IMR-90 (cell line): Measurements from ENCODE around the gene TICAM2. TPM values are rescaled to one million over a fixed set of nuclear protein-coding genes. Genes with fewer than 3 reads are reported as not detected.
A peak's percentile ranks its signal among the peaks of the same experiment; 100 is the strongest.

Experiments used
- ATAC-seq: fragments of 200-7000 bp; cut with Tn5 transposase; 2 replicates; pipeline ENCODE4 v1.9.1; 2020; ENCODE audit warnings: low read depth, mild to moderate bottlenecking, moderate library complexity
- BruUV-seq: library from RNA; stranded (reverse); fragments of 400-500 nt; replicated peaks from 2 replicates; lab custom pipeline; 2021; lab: Mats Ljungman, UMichigan
- CTCF ChIA-PET: fragments of 300-600 bp; formaldehyde crosslinking; extraction: SDS; loops from one replicate; lab custom pipeline; 2021; ENCODE audit warnings: antibody characterized with exemption; lab: Yijun Ruan, JAX
- POLR2A ChIA-PET: fragments of 300-600 bp; sonication (Branson Sonifier 250); formaldehyde crosslinking; loops from one replicate; lab custom pipeline; 2022; ENCODE audit warnings: antibody characterized with exemption; ENCODE audit not compliant: unreplicated experiment; lab: Charles Lee
- DNase-seq: peaks from one replicate; pipeline ENCODE4 v3.0.0; 2013
- H2AFZ ChIP-seq: replicated peaks from 2 replicates; pipeline ENCODE3; 2013; ENCODE audit warnings: low read length, mild to moderate bottlenecking; ENCODE audit not compliant: poor library complexity
- H2AK5ac ChIP-seq: 2 replicates; pipeline ENCODE4 v1.6.1; 2013; ENCODE audit warnings: low read depth, low read length, inconsistent platforms
- H2AK9ac ChIP-seq: replicated peaks from 2 replicates; pipeline ENCODE3; 2013; ENCODE audit warnings: mild to moderate bottlenecking, low read depth, low read length, moderate library complexity; ENCODE audit not compliant: poor library complexity
- H2BK120ac ChIP-seq: 2 replicates; pipeline ENCODE4 v1.6.1; 2013; ENCODE audit warnings: low read depth, low read length, inconsistent platforms
- H2BK15ac ChIP-seq: 3 replicates; pipeline ENCODE4 v1.6.1; 2013; ENCODE audit warnings: low read depth, low read length, inconsistent platforms
- H2BK20ac ChIP-seq: 2 replicates; pipeline ENCODE4 v1.6.1; 2013; ENCODE audit warnings: low read depth, mild to moderate bottlenecking, inconsistent platforms, low read length, moderate library complexity
- H2BK5ac ChIP-seq: 2 replicates; pipeline ENCODE4 v1.6.1; 2013; ENCODE audit warnings: mild to moderate bottlenecking, low read depth, low read length, inconsistent platforms; ENCODE audit not compliant: poor library complexity, severe bottlenecking
- H3K14ac ChIP-seq: replicated peaks from 2 replicates; pipeline ENCODE4 v1.6.1; 2013; ENCODE audit warnings: low read depth, low read length, inconsistent platforms
- H3K18ac ChIP-seq: 2 replicates; pipeline ENCODE4 v1.6.1; 2013; ENCODE audit warnings: low read depth, low read length, control low read depth
- H3K23ac ChIP-seq: 2 replicates; pipeline ENCODE4 v1.6.1; 2013; ENCODE audit warnings: low read depth, low read length, inconsistent platforms
- H3K27ac ChIP-seq: 2 replicates; pipeline ENCODE4 v1.5.1; 2013; ENCODE audit warnings: mild to moderate bottlenecking, control low read depth, low read length; ENCODE audit not compliant: insufficient read depth
- H3K27me3 ChIP-seq: 2 replicates; pipeline ENCODE4 v1.6.1; 2013; ENCODE audit warnings: low read length; ENCODE audit not compliant: control insufficient read depth, insufficient read depth
- H3K36me3 ChIP-seq: 2 replicates; pipeline ENCODE4 v1.6.1; 2013; ENCODE audit warnings: low read length, mixed read lengths; ENCODE audit not compliant: control insufficient read depth, insufficient read depth
- H3K4ac ChIP-seq: 2 replicates; pipeline ENCODE4 v1.6.1; 2013; ENCODE audit warnings: low read depth, low read length, inconsistent platforms
- H3K4me1 ChIP-seq: 2 replicates; pipeline ENCODE4 v1.6.1; 2013; ENCODE audit warnings: low read length, mixed read lengths; ENCODE audit not compliant: control insufficient read depth, insufficient read depth
- H3K4me2 ChIP-seq: 2 replicates; pipeline ENCODE4 v1.6.1; 2013; ENCODE audit warnings: low read depth, mild to moderate bottlenecking, control low read depth, low read length, moderate library complexity
- H3K4me3 ChIP-seq: 2 replicates; pipeline ENCODE4 v1.5.1; 2013; ENCODE audit warnings: low read depth, mild to moderate bottlenecking, control low read depth, low read length, moderate library complexity; ENCODE audit not compliant: insufficient read depth
- H3K56ac ChIP-seq: 2 replicates; pipeline ENCODE4 v1.6.1; 2013; ENCODE audit warnings: low read length, inconsistent platforms; ENCODE audit not compliant: insufficient read depth; ENCODE audit errors: extremely low read depth
- H3K79me1 ChIP-seq, 2 experiments: 2 replicates each; pipeline ENCODE4 v1.6.1; 2013; ENCODE audit warnings: low read length in 2 of 2, inconsistent platforms in 1 of 2, low read depth in 1 of 2
- H3K9ac ChIP-seq: 2 replicates; pipeline ENCODE4 v1.6.1; 2013; ENCODE audit warnings: low read depth, low read length, control low read depth
- H3K9me1 ChIP-seq: 2 replicates; pipeline ENCODE4 v1.6.1; 2013; ENCODE audit warnings: low read length, inconsistent platforms; ENCODE audit not compliant: insufficient read depth
- H3K9me3 ChIP-seq: 2 replicates; pipeline ENCODE4 v1.6.1; 2013; ENCODE audit warnings: low read length; ENCODE audit not compliant: control insufficient read depth, insufficient read depth
- H4K20me1 ChIP-seq: 2 replicates; pipeline ENCODE4 v1.6.1; 2013; ENCODE audit warnings: low read length, inconsistent platforms; ENCODE audit not compliant: insufficient read depth
- H4K5ac ChIP-seq: 2 replicates; pipeline ENCODE4 v1.6.1; 2013; ENCODE audit warnings: mild to moderate bottlenecking, low read depth, low read length, control low read depth
- H4K8ac ChIP-seq, 2 experiments: 2 replicates each; pipeline ENCODE4 v1.6.1; 2013; ENCODE audit warnings: low read depth in 2 of 2, low read length in 2 of 2, control low read depth in 1 of 2, inconsistent platforms in 1 of 2
- H4K91ac ChIP-seq: 2 replicates; pipeline ENCODE4 v1.6.1; 2013; ENCODE audit warnings: low read depth, low read length, inconsistent platforms; ENCODE audit not compliant: insufficient read depth
- BHLHE40 ChIP-seq: fragments of 150-350 bp; IDR thresholded peaks from 2 replicates; pipeline ENCODE4 v1.6.1; 2016; ENCODE audit warnings: mild to moderate bottlenecking, low read depth, low read length
- MXI1 ChIP-seq: IDR thresholded peaks from 2 replicates; pipeline ENCODE4 v1.6.1; 2012; ENCODE audit warnings: low read depth, mild to moderate bottlenecking, low read length, moderate library complexity, borderline replicate concordance
- RAD21 ChIP-seq: IDR thresholded peaks from 2 replicates; pipeline ENCODE4 v1.6.1; 2012; ENCODE audit warnings: low read length, improper control_type of control experiment
- SMC3 ChIP-seq: fragments of 150-350 bp; IDR thresholded peaks from 2 replicates; pipeline ENCODE4 v1.6.1; 2016; ENCODE audit warnings: low read depth, mild to moderate bottlenecking, antibody characterized with exemption, low read length, moderate library complexity
- WGBS, 2 experiments: methylation state at CpG; one replicate each; pipeline versions ENCODE4 v1.1.5 to v1.1.7; 2013; ENCODE audit warnings: missing lambda C conversion rate in 2 of 2; ENCODE audit not compliant: insufficient read length in 1 of 2; ENCODE audit errors: extremely low coverage in 2 of 2; 5-methylcytosine and 5-hydroxymethylcytosine counted together
- dilution Hi-C: fragments of 300-500 bp; cut with HindIII; formaldehyde crosslinking; loops from one replicate; pipeline ENCODE4 v1.14.3; 2018; ENCODE audit warnings: low sequenced_read_pairs; ENCODE audit not compliant: unreplicated experiment
- in situ Hi-C: fragments of 300-500 bp; cut with MboI; formaldehyde crosslinking; loops from 3 replicates; pipeline ENCODE4 v1.14.3; 2019; ENCODE audit warnings: low sequenced_read_pairs, inconsistent platforms, mixed read lengths
- intact Hi-C: fragments of 100-400 bp; cut with micrococcal nuclease; formaldehyde crosslinking; loops from 2 replicates; pipeline ENCODE4 v1.10.0; 2022
- polyA plus RNA-seq, 3 experiments: library from polyadenylated mRNA; depleted of rRNA; stranded (reverse); fragments of >200 nt; gene quantifications; 2 replicates each; pipeline ENCODE4 v1.2.3, GENCODE V29; 2012; ENCODE audit warnings: low replicate concordance in 1 of 3
- total RNA-seq: library from RNA; depleted of rRNA; stranded (reverse); fragments of >200 nt; gene quantifications from 2 replicates; pipeline ENCODE4 v1.2.3, GENCODE V29; 2012
- TF ChIP-seq, protein P1 (sequence below): fragments of 150-350 bp; IDR thresholded peaks from 2 replicates; pipeline ENCODE4 v1.6.1; 2017; ENCODE audit warnings: mild to moderate bottlenecking, antibody characterized with exemption, low read length, low read depth

TICAM2 gene
- total and polyA plus RNA-seq, 2 of the 4 experiments (the other 2 are of a cell fraction), result 2.9 to 4.3 TPM

- DNase-seq, result no peak
- Histone ChIP-seq H4K20me1 (peaks cover 35% of the 10 kb centered on the region), H3K4me3 (peak overlapping the region; percentile 6; the same call in 1 of the 2 replicates), H3K4ac (no peak overlapping the region), H3K14ac (no peak overlapping the region), H3K9ac (peak overlapping the region; percentile 95; the same call in 1 of the 2 replicates), H3K79me1 (peaks cover 0 to 36% of the 10 kb centered on the region in 2 experiments; a peak in 3 of 4 replicates), H3K18ac (no peak overlapping the region), H3K4me2 (peak overlapping the region; percentile 99), H3K23ac (0 out of 2 replicates have a peak overlapping the region, but pooled peaks have one; percentile 45), H2AK9ac (no peak overlapping the region), H4K5ac (no peak overlapping the region), H2AFZ (no peak overlapping the region), H3K36me3 (peaks cover 8% of the 10 kb centered on the region), H2AK5ac (no peak overlapping the region), H2BK20ac (no peak overlapping the region), H3K9me1 (peaks cover 6% of the 10 kb centered on the region), H3K9me3 (no peaks in the 10 kb centered on the region), H2BK5ac (no peak overlapping the region), H2BK15ac (no peak overlapping the region), H4K8ac (no peak overlapping the region), H3K4me1 (peaks cover 5% of the 10 kb centered on the region), H2BK120ac (no peak overlapping the region), H3K27ac (no peak overlapping the region), H3K56ac (no peak overlapping the region), H4K91ac (no peak overlapping the region), H3K27me3 (no peaks in the 10 kb centered on the region)
- dilution Hi-C loops, result no loop called here
- no peak for ATAC-seq
- CTCF ChIA-PET, result interaction anchor here (0.7 to 1.7 kb wide), 3 partner anchors 9 to 24 kb away, joined by 3 to 5 read pairs (median 4); no protein-coding TSS in a partner anchor
- intact Hi-C loops, result no loop called here
- BruUV-seq, result no TSS peak
- POLR2A ChIA-PET, result no interaction called here
- no CpG with 5 or more reads among the region's 5 CpGs for WGBS, 2 experiments
- in situ Hi-C loops, result loop anchor here (25.0 kb wide), 1 partner anchor 1386 kb away; no protein-coding TSS in a partner anchor
- TF ChIP-seq SMC3 (no peak), RAD21 (no peak), MXI1 (no peak), BHLHE40 (no peak)
- TF ChIP-seq, protein P1, sequence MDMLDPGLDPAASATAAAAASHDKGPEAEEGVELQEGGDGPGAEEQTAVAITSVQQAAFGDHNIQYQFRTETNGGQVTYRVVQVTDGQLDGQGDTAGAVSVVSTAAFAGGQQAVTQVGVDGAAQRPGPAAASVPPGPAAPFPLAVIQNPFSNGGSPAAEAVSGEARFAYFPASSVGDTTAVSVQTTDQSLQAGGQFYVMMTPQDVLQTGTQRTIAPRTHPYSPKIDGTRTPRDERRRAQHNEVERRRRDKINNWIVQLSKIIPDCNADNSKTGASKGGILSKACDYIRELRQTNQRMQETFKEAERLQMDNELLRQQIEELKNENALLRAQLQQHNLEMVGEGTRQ, result no peak
Measured at GRCh38 chr5:115623658-115624057, 21.4 kb upstream of the TICAM2 start.
